NCI-H345 (cell line): Measurements from ENCODE around the gene SYT11.
"Not testable (repeated sequence)": the region's sequence is repeated elsewhere in the genome, so short reads cannot be mapped to it uniquely, and the experiment has no call there.

ENCODE experiments used
- DNase-seq: peaks from one replicate; lab custom pipeline; 2025; lab: John Stamatoyannopoulos, UW

Gene SYT11, protein sequence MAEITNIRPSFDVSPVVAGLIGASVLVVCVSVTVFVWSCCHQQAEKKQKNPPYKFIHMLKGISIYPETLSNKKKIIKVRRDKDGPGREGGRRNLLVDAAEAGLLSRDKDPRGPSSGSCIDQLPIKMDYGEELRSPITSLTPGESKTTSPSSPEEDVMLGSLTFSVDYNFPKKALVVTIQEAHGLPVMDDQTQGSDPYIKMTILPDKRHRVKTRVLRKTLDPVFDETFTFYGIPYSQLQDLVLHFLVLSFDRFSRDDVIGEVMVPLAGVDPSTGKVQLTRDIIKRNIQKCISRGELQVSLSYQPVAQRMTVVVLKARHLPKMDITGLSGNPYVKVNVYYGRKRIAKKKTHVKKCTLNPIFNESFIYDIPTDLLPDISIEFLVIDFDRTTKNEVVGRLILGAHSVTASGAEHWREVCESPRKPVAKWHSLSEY

DNA sequence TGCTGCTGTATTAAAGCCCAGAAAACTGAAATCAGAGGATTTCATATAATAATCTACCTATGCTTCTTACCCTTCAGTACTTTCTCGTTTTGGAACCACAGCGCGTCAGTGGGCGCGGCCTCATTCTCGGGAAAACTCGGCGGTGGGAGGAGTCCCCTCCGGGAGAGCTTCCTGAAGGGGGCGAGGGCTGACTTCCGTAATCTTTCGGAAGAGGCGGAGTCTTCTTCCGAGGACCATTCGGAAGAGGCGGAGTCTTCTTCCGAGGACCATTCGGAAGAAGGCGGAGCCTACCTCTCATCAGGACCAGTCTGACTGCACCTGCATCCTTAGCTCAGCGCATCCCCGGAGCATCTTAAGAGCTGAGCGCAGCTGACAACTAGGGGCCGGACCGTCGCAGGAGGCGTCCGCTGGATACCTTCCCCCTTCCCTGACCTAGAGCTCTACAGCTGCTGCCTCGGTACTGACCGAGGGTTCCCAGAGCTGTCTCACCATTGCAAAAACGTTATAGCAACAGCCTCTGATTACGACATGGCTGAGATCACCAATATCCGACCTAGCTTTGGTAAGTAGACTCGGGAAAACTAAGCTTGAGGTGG, at the start of gene SYT11:
Gene SYT11 (plus strand): TSS at position 334 of the 596 bp plus-strand sequence. CDS start 195 bp downstream, at position 529.
- peak; percentile 100 for DNase-seq

DNA sequence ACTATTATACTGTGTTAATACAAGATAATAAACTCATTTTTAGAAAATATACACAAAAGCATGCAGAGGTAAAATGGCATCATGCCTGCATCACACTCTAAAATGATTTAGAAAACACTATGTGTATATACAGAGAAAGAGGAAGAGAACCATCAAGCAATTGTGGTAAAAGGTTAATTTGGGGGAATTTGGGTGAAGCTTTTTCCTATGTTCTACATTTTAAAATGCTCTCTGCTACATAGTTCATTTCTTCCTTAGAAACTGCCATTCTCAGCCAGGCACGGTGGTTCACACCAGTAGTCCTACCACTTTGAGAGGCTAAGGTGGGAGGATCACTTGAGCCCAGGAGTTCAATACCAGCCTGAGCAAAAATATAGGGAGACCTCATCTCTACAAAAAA, 46.5 kb upstream of the SYT11 start:
- no peak for DNase-seq

DNA sequence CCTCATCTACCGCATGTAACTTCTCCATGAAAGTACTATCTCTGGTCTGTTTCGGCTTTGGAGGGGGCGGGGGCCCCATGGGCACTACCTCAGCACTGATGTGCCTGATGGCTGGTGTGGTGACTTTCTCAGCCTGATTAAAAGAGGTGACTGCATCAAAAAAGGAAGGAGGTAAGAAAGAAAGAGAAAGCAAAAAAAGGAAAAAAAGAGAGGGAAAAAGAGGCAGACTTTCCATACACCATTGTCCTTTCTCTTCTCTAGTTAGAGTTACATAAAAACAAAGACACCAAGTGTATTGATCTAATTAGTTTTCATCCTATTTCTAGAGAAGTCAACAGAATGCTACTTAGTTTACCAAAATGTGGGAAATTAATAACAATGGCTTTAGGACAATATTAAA, 45.7 kb upstream of the SYT11 start:
- DNase-seq = no peak

DNA sequence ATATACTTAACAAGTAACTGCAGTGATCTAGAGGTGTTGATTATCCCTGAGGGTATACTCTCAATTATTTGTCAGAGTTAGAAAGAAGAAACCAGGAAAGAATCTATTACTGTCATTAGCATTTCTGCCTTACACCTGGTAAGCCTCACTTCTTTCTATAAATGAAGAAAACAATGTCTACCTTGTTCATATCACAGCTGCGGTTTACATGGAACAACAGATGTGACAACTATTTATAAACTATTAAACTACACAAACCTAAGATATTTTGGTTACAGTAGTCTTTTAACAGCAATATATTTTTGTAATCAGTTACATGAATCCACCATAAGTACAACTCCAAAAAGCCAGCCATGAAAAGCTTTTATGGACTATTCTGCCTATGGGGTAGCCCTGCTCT, 43.0 kb upstream of the SYT11 start:
- DNase-seq = no peak

- DNase-seq = no peak
Measured at GRCh38 chr1:155827450-155827849, 31.9 kb upstream of the SYT11 start.

- no peak for DNase-seq
Measured at GRCh38 chr1:155831279-155831976, 27.9 kb upstream of the SYT11 start.

DNA sequence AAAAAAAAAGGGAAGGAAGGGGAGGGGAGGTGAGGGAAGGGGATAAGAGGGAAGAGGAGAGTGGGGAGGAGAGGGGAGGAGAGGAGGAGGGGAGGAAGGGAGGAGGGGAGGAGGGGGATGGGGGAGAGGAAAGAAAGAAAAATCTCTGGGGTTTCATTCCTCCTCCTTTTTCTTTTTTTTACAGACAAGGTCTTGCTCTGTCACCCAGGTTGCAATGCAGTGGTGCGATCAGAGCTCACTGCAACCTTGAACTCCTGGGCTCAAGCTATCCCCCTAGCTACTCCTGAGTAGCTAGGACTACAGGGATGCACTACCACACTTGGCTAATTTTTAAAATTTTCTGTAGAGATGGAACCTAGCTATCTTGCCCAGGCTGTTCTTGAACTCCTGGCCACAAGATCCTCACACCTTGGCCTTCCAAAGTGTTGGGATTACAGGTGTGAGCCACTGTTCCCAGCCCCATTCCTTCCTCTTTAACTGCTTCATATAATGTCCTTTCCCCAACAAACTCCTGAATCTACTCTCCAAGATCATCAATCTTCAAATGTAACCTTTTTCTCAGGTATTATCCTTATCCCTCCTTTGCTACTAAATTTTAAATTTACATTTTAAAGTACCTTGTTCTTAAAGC, 25.6 kb upstream of the SYT11 start:
- DNase-seq = no peak

DNA sequence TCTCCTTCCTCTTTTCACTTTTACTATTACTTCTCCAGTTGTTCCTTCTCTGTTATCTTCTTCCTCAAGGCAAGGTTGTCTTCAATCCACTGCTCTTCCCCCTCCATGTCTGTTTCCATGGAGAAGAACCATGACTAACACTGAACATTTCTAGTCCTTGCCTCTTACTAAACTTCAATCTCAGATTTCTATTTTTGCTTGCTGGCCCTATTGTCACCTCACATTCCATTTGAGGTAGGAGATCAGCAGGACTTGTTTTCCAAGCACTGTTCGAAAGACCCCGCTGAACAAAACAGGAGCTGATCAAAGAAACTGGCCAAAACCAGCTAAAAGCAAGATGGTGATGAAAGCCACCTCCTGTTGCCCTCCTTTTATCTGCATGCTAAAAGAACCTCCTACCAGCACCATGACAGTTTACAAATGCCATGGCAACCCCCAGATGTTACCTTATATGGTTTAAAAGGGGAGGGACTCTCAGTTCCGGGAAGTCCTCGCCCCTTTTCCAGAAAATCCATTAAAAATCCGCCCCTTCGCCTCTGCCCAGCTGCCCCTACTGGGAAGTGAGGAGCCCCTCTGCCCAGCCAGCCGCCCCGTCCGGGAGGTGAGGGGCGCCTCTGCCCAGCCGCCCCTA, 25.0 kb upstream of the SYT11 start:
- no peak for DNase-seq

DNA sequence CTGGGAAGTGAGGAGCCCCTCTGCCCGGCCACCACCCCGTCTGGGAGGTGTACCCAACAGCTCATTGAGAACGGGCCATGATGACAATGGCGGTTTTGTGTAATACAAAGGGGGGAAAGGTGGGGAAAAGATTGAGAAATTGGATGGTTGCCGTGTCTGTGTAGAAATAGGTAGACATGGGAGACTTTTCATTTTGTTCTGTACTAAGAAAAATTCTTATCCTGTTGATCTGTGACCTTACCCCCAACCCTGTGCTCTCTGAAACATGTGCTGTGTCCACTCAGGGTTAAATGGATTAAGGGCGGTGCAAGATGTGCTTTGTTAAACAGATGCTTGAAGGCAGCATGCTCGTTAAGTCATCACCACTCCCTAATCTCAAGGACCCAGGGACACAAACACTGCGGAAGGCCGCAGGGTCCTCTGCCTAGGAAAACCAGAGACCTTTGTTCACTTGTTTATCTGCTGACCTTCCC, 24.4 kb upstream of the SYT11 start:
- not testable (repeated sequence) for DNase-seq

DNA sequence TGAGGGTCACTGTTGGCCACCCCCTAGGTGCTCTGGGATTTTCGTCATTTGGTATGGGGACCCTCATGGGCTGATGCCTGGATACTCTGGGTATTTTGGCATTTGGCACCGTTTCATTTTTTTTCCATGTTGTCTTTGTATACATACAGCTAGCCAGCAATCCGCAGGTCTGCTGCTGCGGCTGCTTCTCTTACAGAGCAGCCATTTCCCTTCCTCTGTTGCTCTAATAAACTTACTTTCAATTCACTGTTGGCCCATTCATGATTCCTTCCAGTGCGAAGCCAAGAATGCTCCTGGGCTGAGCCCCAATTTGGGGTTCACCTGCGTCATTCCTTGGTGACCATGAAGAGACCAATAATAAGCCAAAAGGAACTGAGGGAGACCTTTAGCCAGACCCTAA, 23.8 kb upstream of the SYT11 start:
- DNase-seq = no peak

GRCh38 chr1:155840386-155840785, 19.0 kb upstream of the SYT11 start:
- no peak for DNase-seq

GRCh38 chr1:155844860-155845421, 14.4 kb upstream of the SYT11 start:
- no peak for DNase-seq

DNA sequence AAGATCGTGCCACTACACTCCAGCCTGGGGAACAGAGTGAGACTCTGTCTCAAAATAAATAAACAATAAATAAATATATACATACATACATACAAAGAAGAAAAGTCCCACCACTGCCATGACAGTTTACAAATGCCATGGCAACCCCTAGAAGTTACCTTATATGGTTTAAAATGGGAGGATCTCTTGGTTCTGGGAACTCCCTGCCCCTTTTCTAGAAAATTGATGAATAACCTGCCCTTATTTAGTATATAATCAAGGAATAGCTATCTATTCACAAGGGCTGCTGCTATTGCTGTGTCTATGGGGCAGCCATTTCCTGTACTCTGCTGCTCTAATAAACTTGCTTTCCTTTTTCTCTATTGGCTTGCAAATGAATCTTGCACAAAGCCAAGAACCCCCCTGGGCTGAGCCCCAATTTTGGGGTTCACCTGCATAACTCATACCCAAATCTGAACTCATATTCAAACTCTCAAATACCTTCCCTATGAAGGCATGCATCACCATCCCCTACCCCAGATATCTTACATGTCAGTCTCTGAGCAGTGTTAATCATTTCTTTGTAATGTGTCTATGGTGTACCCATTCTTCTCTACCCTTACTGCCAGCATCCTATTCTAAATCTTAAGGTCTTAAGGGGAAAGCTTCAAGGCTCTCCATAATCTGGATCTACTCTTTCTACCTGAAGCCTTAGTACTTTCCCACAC, 11.4 kb upstream of the SYT11 start:
- DNase-seq = no peak

GRCh38 chr1:155850345-155850744, 9.0 kb upstream of the SYT11 start:
- DNase-seq = no peak

DNA sequence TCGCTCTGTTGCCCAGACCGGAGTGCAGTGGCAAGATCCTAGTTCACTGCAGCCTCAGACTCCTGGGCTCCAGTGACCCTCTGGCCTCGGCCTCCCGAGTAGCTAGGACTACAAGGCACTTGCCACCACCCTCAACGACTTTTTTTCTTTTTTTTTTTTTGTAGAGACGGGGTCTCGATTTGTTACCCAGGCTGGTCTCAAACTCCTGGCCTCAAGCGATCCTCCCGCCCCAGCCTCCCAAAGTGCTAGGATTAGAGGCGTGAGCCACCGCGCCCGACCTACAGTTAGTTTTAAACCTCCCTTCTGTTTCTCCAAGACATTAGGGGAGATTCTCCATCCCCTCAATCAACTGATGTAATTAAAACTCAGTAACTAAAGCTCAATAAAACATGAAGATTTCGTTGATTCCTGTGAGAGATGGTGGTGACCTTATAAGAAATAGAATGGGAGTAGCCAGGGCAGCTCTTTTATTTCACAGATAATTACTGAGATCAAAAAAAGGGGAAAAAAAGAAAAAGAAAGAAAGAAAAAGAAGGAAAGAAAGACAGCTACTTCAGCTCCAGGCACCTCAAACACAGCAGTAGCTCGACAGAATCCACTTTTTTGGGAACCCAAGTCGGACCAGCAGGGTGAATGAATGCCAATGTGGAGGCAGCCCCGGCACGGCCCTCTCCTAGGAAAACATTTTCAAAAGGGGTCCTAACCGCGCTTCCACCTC, 3.0 kb upstream of the SYT11 start:
- no peak for DNase-seq

GRCh38 chr1:155856975-155857930, 2.1 kb upstream of the SYT11 start, which contains the start of gene GON4L:
Gene GON4L (minus strand): TSS chr1:155857214. CDS start chr1:155853780, 3,434 bp downstream.
- peak; percentile 100 for DNase-seq

DNA sequence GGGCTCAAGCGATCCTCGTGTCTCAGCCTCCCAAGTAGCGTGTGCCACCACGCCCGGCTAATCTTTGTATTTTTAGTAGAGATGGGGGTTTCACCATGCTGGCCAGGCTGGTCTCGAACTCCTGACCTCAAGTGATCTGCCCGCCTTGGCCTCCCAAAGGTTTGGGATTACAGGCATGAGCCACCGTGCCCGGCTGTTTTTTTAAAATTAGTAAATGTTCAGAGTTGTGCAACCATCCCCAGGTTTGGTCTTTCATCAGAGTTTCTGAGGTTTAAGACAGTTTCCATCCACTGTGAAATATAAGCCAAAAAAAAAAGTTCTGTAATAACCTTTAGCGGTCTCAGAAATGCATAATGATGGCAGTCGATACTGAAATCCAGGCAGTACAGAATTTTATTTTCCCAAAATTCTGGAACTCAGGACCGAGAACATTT, 550 bp upstream of the SYT11 start:
- no peak for DNase-seq

- DNase-seq = peak; percentile 98
Measured at GRCh38 chr1:155859881-155860871, 809 bp downstream of the SYT11 start.
